GM21737 (cell line): Measurements from ENCODE around the gene SARNP.
A peak's percentile ranks its signal among the peaks of the same experiment; 100 is the strongest.

Experiments used
- ATAC-seq: cut with Tn5 transposase; IDR thresholded peaks from one replicate; pipeline ENCODE4 v1.9.1; 2021; ENCODE audit warnings: mild to moderate bottlenecking, moderate library complexity; ENCODE audit not compliant: unreplicated experiment

SARNP gene

DNA sequence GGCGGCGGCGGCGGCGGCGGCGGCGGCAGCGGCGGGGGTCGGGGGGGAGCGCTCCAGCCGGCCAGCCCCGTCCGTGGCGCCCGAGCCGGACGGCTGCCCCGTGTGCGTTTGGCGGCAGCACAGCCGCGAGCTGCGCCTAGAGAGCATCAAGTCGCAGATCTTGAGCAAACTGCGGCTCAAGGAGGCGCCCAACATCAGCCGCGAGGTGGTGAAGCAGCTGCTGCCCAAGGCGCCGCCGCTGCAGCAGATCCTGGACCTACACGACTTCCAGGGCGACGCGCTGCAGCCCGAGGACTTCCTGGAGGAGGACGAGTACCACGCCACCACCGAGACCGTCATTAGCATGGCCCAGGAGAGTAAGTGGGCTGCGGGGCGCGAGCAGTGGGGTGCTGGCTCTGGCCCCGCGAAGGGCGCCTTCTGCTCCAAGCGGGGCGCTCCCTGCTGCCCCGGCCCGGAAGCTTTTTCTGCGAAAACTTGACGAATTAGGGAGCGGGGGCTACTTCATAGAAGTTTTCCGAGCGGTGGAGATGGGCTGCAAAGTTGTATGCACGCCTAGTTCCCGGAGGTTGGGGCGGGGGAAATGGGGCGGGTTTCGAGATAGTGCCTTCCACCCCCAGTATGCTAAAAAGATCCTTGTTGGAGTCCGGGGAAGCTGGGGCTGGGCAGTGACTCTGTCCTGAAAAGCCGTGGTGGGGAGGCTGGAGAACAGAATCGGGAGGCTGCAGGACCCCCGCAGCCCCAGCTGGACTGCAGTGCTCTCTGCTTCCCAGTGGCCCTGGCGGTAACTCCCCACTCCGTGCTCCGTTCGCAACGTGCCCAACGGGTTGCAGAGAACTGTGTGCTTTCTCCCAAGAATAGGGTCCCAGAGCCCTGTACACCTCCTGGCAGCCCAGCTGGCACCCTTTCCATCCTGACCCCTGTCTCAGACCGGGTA, 73.9 kb downstream of the SARNP start:
- ATAC-seq, result peak; percentile 39

DNA sequence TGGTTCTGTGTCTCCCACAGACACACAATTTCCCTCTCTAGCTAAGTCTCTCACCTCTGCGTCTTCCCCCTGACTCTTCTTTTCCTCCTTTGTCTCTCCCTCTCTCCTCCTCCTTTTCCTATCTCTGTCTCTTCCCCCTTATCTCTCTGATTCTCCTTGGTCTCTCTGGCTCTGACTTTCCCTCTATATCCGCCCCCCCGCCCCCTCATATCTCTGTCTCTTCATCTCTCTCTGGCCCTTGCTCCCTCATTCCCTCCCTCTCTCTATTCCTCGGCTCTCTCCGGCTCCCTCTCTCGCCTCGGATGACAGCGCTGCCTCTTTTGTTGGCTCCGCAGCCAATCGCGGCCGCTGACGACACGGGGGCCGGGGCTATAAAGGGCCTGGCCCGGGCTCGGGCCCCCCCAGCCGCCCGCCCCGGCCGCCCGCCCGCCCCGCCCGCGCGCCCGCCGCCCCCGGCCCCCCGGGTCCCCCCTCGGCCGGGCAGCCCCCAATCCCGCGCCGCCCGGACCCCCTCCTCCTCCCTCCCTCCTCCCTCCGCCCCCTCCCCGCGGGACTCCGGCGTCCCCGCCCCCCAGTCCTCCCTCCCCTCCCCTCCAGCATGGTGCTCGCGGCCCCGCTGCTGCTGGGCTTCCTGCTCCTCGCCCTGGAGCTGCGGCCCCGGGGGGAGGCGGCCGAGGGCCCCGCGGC, 74.7 kb downstream of the SARNP start, which contains the start of gene GDF11:
TSS of gene GDF11 (plus strand) at position 404 of the 687 bp plus-strand sequence. CDS start at position 599, 195 bp downstream.
- peak; percentile 30 for ATAC-seq

DNA sequence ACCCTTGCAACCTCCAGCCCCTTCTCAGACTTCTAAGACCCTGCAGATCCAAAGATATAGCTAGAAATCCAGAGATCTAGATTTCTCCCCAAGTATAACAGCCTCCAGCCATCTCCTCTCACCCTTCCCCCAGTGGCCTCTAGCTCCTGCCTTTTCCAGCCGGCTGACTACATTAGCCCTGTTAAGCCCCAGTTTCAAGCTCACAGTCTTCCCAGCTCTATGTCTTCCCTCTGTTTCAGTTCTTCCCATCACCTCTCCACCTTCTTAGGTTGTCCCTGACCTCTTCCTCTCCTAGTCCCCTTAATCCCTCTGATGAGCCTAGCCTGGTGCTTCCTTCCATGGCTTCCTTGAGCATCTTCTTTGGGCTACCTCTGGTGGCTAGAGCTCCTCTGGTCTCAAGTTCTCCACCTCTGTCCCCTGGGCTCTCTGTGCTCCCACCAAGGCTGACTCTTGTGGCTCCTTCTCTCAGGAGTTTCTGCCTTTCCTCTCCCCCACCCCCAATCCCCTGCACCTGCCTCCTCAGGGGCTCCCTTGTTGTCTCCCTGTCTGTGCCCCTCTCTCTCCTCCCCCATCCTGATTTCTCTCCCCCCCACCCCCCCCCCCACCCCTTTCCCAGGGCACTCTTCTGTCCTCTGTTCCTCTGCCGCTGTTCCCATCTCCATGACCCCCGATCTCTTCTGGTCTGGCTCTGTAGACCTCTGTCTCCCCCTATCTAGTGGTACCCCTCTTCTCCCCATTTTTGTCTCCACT, 75.4 kb downstream of the SARNP start:
- no peak for ATAC-seq

DNA sequence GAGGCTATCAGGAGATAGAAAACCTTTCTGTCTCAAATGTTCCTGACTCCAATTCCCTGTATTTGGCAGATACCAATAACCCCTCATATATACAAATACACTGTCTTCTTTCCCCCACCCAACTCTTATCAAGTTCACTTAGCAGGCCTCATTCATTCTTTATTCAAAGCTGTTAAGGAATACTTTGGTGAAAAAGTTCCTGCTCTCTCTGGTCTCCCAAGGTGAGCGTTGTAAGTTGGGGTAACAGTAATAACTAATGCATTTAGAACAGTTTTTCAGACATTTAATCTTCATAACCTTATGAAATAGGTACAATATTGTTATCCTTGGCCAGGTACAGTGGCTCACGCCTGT, 78.5 kb downstream of the SARNP start:
- ATAC-seq, result no peak

DNA sequence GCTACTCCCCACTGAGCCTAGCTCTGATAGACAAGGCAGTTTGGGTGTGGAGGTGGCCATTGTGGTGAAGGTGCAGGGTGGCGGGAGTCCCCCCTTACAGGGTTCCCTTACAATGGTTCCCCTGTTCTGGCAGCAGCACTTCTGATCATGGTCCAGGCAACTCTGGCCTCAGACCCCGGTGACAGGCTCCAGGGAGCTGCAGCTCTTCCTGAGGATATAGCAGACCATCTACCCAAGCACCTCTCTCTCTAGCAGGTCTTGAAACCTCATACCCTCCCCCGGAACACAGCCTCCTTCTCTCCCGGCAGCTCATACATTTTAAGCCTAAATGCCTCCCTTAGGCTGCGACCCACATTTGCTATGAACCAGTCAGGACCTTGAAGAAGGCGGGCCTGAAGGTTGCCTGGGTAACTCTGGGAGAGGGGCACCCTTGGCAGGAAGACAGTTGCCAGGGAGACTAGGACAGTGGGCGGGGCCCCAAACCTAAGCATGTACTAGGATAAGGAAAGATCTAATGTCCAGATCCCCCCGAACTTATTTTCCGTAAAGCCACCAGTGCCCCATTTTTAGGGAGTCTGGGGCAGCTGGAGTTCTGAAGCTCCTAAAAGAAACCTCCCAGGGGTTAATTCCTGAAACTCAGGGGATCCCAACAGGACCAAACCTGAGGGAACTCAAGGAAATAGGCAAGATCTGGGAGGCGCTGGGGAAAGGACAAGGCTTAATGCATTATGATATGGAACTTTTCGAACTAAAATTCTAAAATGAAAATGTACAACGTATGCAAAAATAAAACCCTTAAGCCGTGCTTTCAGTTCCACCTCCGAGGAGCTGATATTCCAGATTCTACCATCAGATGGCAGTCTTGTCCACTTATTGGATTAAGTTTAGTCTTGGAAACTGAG, 79.2 kb downstream of the SARNP start:
- peak; percentile 87 for ATAC-seq

DNA sequence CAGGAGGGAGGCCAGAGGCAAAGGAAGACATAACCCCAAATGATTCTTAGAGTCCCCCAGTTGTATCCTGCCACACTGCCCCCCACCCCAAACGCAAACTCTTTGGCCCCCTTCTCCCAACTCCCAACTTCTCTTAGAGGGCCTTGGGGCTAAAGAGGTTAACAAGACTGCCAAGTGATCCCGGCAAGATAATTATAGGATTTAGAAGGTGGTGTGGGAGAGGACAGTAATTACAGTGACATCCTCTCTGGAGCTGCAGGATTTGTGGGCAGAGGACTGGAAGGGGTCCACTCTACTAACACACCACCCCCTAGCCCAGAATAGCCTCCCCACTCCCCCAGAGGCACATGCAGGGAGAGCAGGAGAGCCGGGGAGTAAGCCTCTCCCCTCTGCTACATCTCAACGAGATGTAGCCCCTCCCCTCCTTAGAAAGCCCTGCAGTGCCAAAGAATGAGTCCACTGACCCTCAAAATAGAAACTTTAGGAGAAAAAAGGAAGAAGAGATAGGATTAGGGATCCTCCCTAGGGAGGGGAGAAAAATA, 79.9 kb downstream of the SARNP start:
- no peak for ATAC-seq

DNA sequence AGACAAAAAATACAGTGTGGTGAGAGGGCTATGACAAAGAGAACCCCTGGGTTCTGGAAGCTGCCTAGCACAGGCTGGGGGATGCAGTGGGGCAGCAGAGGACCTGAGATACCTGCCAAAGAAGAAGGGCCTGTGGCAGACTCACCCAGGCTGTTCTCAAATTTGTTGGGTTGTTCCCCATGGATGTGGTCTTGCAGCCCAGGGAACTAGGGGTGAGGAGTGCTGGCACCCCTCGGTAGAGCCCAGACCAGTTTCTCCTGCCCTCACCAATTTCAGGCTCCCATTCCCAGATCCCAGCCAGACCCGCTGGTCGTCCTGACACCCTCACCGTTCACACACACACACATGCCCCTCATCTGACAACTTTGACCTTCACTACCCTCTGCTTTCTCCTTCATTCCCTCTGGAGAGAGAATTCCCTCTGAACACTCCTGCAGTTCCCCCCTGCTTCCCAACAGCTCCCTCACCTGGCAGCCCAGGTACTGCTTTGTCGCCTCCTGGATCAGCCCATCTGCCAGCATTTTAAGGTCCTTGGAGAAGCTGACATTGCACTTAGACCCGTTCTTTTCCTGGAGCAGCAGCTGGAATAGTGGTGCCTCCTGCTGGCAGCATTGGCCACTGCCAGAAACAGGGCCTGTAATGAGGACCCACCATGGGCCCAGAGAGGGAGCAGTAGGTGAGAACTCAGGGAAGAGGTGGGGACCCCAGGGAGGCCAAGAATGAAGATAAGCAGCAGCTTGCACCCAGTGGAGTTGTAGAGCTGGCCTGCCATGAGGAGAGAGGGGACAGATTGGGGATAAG, 80.5 kb downstream of the SARNP start:
- peak; percentile 35 for ATAC-seq

DNA sequence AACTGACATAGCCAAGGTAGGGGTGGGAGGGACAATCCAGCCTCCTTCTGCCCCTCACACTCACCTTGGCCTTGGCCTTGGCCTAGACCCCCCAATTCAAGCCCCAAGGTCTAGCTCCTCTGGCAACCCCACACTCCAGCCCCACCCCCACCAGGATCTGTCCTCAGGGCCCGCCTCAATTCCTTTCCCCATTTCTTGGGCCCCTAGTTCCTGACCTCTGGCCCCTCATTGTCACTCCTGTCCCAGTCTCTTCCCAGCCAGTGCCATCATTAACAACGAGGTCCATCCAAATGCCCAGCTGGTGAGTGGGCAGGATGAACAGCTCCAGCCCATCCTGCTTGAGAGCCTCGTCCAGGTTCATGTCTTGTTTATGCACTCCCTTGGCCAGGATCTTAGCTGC, 81.4 kb downstream of the SARNP start:
- ATAC-seq, result no peak

DNA sequence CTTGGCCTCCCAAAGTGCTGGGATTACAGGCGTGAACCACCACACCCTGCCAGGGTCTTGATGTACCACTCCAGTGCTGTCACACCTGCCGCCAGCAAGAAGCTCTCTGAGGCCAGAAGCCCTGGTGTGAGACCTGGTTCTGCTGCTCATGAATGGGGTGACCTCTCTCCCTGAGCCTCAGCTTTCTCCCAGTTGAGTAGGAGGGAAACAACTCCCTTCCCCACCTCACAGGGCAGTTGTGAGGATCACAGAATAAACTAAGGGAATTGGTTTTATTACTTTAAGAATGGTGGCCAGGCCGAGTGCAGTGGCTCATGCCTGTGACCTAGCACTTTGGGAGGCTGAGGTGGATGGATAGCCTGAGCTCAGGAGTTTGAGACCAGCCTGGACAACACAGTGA, 82.9 kb downstream of the SARNP start:
- no peak for ATAC-seq

DNA sequence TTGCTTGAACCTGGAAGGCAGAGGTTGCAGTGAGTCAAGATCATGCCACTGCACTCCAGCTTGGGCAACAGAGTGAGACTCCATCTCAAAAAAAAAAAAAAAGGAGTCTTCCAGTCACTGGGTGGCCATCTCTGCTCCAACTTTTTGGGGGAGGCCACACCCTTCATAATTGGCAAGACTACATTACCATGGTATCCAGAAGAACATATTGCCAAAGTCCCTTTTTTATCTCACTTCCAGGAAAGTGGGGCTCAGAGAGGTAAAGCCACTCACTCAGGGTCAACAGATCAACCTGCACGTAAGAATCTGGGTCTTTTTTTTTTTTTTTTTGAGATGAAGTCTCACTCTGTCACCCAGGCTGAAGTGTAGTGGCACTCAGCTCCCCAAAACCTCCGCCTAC, 83.7 kb downstream of the SARNP start:
- ATAC-seq, result no peak

DNA sequence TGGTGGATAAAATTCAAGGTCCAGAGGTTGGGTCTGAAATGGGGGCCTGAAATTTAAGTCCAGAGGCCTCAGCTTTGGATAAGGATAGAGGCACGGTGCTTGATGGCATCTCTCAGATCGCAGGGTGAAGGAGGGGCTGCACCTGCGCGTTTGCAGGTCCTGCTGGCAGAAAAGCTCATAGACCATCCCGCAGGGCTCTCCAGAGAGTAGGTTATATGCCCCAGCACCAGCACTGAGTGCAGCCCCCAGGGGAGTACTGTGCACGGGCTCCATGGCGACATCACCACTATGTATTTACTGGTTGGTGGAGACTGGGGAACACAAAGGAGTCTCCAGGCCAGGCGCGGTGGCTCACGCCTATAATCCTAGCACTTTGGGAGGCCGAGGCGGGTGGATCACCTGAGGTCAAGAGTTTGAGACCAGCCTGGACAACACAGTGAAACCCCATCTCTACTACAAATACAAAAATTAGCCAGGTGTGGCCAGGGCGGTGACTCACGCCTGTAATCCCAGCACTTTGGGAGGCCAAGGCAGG, 84.4 kb downstream of the SARNP start:
- ATAC-seq, result no peak

DNA sequence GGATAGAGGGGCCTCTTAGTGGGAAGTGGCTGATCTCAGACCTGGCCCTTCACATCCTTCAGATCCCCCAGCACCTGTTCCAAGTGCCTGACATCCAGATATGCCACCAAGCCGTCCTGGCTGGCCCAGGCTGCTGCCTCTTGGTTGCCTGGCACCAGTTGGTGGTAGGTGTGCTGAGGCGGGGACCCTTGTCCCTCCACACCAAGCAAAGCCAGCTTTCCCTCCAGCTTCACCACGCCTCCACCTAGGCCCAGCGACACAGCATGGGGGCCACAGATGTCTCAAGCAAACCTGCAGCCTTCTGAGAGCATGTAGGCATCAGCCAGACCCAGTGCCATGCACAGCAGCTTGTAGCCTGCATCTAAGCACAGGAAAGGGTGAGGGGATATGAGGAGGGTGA, 85.2 kb downstream of the SARNP start:
- ATAC-seq, result no peak

DNA sequence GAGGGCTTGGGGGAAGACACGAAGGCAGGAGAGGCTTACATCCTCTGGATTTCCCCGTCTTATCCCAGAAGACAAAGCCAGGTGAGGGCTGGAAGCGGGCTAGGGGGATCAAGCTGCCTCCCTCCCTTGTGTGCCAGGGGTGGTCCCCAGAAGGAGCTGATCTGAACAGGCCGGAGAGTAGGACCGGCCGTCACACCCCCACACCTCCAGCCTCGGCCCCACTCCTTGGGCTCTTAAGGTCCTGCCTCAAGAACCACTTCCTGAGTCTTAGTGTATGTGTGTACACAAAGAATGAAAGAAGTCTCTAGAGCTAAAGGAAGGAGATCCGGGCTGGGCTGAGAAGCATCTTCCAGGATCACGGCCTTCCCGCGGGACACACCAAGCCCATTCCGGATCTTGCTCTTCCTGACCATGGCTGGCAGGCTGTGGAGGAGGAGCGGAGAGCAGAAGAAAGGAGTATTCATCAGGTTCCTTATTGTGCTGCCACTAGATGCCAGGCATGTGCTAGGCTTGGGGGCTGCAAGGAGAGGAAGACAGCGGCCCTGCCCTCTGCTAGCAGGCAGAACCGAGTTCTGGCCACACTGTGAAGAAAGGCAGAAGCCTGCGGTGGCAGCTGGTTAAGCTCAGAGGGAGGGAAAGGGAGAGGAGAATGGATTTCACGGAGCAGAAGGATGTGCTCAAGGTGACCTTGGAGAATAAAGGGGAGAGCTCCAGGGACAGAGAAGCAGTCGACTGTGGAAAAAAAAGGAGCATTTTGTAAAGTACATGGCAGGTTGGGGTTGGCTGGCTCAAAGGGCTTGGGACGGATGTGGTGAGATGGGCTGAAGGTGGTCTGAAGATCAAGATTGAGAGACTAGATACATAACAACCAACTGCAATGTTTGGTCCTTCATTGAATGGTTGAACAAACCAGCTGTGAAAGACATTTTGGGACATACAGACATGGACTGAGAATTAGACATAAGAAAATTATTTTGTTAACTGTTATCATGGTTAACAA, 87.4 kb downstream of the SARNP start:
- peak; percentile 40 for ATAC-seq

DNA sequence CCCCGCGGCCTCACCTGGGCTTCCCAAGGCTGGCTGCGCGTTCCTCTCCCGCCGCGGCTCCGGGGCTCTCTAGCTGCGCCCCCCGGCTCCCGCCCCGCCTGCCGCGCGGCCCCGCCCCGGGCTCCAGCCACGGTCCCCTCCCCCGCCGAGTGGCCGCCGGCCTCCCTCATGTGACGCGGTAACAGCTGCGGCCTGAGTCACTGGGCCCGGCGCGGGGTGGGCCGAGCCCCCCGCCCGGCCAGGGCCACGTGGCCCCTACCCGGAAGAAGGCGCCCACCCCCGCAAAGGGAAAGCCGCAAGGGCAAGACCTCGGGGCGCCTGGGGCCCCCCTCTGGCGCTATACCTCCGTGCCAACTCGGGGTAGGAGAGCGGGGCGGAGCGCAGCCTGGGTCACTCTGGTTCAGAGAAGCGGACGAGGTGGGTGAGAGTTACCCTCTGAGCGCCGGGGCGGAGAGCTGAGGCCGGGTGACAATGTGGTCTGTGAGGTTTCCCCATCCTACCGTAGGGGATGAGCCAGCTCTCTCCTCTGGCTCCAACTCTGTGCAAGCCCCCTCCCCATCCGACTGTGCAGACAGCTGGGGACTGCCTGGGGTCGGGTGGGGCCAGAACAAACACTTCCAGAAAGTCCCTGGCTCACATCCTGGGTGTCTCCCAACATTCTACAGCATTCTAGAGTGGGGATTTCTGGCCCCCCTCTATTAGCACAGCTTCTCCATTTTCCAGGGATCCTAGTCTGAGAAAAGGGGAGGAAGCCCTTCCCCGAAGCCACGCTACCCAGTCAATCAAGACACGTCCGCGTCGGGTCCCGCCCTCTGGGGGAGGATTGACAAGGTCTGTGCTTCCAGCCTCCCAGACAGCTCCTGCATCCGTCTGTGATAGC, 88.3 kb downstream of the SARNP start, which contains the start of gene CD63:
TSS of gene CD63 (minus strand) at position 71 of the 880 bp plus-strand sequence. CDS start 668 bp downstream, outside the sequence.
- ATAC-seq, result peak; percentile 58

DNA sequence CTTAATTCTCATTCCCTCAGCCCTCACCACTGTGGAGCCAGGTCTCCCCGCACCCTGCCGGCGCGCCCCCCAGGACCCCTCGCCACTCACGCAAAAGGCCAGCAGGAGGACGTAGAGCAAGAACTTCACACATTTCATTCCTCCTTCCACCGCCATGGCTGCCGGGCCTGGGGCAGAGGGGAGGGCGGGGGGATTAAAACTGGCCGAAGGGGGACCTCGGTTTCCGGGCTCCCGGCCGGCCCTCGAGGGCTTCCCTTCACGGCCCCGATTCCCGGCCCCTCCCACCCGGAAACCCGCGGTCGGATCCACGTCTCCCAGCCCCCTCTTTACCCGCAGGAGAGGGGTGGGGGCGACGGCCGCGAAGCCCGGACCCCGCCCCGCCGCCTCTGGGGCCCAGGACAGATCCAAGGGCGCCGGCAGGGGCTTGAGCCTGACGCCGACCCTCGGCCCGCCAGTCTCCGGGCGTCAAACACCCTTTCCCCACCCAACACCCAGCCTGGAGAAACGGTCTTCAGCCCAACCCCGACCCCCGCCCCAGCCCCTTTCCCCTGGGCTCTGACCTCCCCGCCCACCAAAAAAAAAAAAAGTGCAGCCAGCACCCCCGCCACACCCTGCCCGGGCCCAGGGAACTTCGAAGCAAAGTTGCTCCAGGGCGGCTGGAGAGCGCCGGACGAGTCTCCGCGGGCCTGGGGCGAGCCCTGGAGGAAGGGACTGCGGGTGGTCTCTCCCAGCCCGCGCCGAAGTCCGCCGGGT, 89.2 kb downstream of the SARNP start:
- ATAC-seq, result peak; percentile 5

DNA sequence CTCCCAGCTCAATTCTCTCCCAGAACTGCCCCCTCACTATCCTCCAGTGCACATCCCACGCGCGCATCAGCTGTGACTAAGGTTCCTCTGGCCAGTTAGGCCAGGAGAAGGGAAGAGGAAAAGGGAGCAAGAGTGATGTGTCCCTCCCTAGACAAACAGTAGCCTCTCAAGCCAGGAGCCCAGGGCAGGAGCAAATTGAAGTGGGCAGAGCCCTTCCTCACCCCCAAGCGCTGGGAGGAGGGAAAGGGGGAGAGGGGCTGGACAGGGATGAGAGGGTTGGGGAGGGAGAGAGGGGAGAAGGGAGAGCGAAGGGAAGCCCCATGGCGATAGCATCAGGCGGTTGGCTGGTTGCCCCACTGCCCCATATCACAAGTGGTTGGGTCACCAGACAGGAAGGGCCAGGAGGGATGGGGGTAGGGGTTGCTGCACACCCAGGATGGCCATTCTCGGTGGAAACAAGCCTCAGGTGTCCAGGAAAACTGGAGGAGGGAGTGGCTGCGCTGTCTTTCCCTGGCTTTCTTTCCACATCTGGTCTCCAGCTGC, 89.8 kb downstream of the SARNP start:
- no peak for ATAC-seq
